SH-SY5Y (cell line): Measurements from ENCODE around the gene MECR.

Experiments used
- GATA2 ChIP-seq: IDR thresholded peaks from 2 replicates; pipeline ENCODE4 v1.6.1; 2011; ENCODE audit warnings: mild to moderate bottlenecking, low read depth, low read length
- GATA3 ChIP-seq: IDR thresholded peaks from 2 replicates; pipeline ENCODE4 v1.6.1; 2011; ENCODE audit warnings: low read depth, mild to moderate bottlenecking, low read length, moderate library complexity

Gene MECR, protein sequence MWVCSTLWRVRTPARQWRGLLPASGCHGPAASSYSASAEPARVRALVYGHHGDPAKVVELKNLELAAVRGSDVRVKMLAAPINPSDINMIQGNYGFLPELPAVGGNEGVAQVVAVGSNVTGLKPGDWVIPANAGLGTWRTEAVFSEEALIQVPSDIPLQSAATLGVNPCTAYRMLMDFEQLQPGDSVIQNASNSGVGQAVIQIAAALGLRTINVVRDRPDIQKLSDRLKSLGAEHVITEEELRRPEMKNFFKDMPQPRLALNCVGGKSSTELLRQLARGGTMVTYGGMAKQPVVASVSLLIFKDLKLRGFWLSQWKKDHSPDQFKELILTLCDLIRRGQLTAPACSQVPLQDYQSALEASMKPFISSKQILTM

GRCh38 chr1:29230553-29231378 is at the start of gene MECR:
MECR (minus strand) TSS chr1:29230934; CDS start chr1:29230906, 28 bp downstream.
- no peak for TF ChIP-seq GATA2
- TF ChIP-seq GATA3, result no peak

GRCh38 chr1:29279951-29280391 is 49.2 kb upstream of the MECR start:
- TF ChIP-seq GATA3 (no peak), GATA2 (no peak)

- no peak for TF ChIP-seq GATA3
- TF ChIP-seq GATA2, result no peak
Observed at GRCh38 chr1:29279406-29279805, 48.7 kb upstream of the MECR start.

- TF ChIP-seq GATA2 (no peak), GATA3 (no peak)
Observed at GRCh38 chr1:29278124-29278523, 47.4 kb upstream of the MECR start.

DNA sequence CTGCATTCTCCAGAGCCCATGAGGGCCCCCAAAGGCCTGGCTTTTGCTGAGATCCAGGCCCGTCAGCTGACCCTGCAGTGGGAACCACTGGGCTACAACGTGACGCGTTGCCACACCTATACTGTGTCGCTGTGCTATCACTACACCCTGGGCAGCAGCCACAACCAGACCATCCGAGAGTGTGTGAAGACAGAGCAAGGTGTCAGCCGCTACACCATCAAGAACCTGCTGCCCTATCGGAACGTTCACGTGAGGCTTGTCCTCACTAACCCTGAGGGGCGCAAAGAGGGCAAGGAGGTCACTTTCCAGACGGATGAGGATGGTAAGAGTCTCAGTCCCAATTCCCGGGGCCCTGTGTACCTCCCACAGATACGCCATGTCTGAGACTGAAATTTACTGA is 44.7 kb upstream of the MECR start:
- TF ChIP-seq GATA2 (no peak), GATA3 (no peak)

- TF ChIP-seq GATA2, result no peak
- no peak for TF ChIP-seq GATA3
Observed at GRCh38 chr1:29272147-29272907, 41.6 kb upstream of the MECR start.

- no peak for TF ChIP-seq GATA2
- TF ChIP-seq GATA3, result no peak
Observed at GRCh38 chr1:29271724-29272123, 41.0 kb upstream of the MECR start.

DNA sequence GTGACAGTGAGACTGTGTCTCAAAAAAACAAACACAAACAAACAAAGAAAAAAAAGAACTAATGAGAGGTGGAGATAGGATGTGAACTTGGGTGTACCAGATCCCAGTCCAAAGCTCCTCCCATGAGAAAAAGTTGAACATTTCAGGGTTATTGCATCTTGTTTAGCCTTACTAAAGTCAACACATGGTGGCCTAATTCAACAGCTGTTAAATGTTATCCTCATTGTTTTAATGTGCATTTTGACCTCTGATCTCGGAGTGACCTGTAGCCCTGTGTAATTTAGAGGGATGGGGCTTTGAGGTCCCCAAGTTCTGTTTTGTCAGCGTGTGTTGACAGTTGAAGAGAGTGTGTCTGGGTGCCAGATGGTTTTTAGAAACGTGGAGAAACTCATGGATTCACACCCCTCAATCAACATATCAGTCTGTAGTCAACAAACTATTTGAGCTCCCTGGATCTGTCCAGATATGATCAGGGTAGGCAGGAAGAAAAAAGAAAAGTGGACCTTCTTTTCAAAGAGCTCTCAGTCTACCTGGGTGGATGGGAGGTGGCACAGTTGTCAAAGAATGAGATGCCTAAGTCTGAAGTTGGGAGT is 40.3 kb upstream of the MECR start:
- TF ChIP-seq GATA3 (no peak), GATA2 (no peak)

DNA sequence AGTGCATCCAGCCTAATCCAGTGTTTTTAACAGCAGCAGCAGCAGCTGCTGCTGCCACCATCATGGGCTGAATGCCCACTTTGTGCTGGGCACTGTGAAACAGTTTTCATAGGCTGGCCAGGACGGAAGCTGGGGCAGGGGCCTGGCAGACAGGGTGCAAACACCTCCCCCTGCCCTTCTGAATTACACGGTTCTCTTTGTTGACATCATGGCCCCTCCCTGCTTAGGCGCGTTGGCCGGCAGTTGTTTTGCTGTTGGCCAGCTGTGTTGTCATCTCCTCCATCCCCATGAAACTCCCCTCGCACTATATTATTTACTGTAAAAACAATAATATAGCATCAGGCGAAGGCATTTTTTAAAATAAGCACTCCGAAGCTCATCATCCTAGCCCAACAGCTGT is 38.6 kb upstream of the MECR start:
- TF ChIP-seq GATA3 (no peak), GATA2 (no peak)

- TF ChIP-seq GATA2 (no peak), GATA3 (no peak)
Observed at GRCh38 chr1:29267321-29268070, 36.8 kb upstream of the MECR start.

GRCh38 chr1:29266912-29267311 is 36.2 kb upstream of the MECR start:
- TF ChIP-seq GATA3 (no peak), GATA2 (no peak)

DNA sequence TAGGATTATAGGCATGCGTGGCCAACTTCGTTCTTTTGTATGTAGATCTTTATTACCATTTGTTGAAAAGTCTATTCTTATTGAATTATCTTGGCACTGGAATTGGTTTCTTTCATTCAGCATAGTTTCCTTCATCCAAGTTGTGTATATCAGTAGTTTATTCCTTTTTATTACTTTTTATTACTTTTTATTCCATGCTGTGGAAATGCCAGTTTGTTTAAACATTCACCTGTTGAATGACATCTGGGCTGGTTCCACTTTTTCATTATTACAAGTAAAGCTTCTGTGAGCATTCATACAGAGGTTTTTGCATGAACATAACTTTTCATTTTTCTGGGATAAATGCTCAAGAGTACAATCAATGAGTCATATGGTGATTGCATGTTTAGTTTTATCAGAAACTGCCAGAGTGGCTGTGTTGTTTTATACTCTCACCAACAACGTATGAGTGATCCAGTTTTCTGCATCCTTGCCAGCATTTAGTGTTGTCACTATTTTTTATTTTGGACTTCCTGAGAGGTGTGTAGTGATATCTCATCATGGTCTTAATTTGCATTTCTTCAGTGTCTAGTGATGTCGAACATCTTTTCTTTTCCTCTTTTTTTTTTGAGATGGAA is 34.1 kb upstream of the MECR start:
- TF ChIP-seq GATA2, result no peak
- TF ChIP-seq GATA3, result no peak

DNA sequence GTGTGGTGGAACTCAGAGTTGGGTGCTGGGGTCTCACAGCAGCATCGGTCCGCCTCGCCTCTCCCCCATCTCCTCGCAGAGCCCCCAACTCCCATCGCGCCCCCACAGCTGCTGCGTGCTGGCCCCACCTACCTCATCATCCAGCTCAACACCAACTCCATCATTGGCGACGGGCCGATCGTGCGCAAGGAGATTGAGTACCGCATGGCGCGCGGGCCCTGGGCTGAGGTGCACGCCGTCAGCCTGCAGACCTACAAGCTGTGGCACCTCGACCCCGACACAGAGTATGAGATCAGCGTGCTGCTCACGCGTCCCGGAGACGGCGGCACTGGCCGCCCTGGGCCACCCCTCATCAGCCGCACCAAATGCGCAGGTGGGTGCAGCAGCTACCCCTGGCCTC is 29.8 kb upstream of the MECR start:
- TF ChIP-seq GATA3, result no peak
- TF ChIP-seq GATA2, result no peak
